ENCODE data around the gene SNX8.
"Not testable (repeated sequence)": the region's sequence is repeated elsewhere in the genome, so short reads cannot be mapped to it uniquely, and the experiment has no call there.

The SNX8 gene

GRCh38 chr7:2290877-2291276 lies 23.4 kb downstream of the SNX8 start:
- DNase-seq (ENCODE audit: low spot score), result no peak

GRCh38 chr7:2289621-2290020 lies 24.6 kb downstream of the SNX8 start:
- no peak for DNase-seq (ENCODE audit: low spot score)

- DNase-seq (ENCODE audit: low spot score), result no peak
Measured at GRCh38 chr7:2289111-2289586, 25.1 kb downstream of the SNX8 start.

GRCh38 chr7:2288503-2288902 lies 25.7 kb downstream of the SNX8 start:
- DNase-seq (ENCODE audit: low spot score), result no peak

GRCh38 chr7:2287745-2288144 lies 26.5 kb downstream of the SNX8 start:
- DNase-seq (ENCODE audit: low spot score), result no peak

GRCh38 chr7:2283074-2283473 lies 31.2 kb downstream of the SNX8 start:
- DNase-seq (ENCODE audit: low spot score), result peak; percentile 2

GRCh38 chr7:2282185-2282751 lies 32.0 kb downstream of the SNX8 start:
- peak; percentile 34 for DNase-seq (ENCODE audit: low spot score)

GRCh38 chr7:2281541-2281940 lies 32.7 kb downstream of the SNX8 start:
- peak; percentile 73 for DNase-seq (ENCODE audit: low spot score)

- DNase-seq (ENCODE audit: low spot score), result peak; percentile 6
Measured at GRCh38 chr7:2280424-2280823, 33.8 kb downstream of the SNX8 start.

GRCh38 chr7:2279896-2280295 lies 34.3 kb downstream of the SNX8 start:
- no peak for DNase-seq (ENCODE audit: low spot score)

GRCh38 chr7:2278026-2278425 lies 36.2 kb downstream of the SNX8 start:
- peak; percentile 2 for DNase-seq (ENCODE audit: low spot score)

GRCh38 chr7:2276107-2276506 lies 38.1 kb downstream of the SNX8 start:
- peak; percentile 2 for DNase-seq (ENCODE audit: low spot score)

- no peak for DNase-seq (ENCODE audit: low spot score)
Measured at GRCh38 chr7:2275101-2275500, 39.1 kb downstream of the SNX8 start.

GRCh38 chr7:2274666-2275065 lies 39.6 kb downstream of the SNX8 start:
- no peak for DNase-seq (ENCODE audit: low spot score)

- no peak for DNase-seq (ENCODE audit: low spot score)
Measured at GRCh38 chr7:2273866-2274265, 40.4 kb downstream of the SNX8 start.

- no peak for DNase-seq (ENCODE audit: low spot score)
Measured at GRCh38 chr7:2272031-2272430, 42.2 kb downstream of the SNX8 start.

- no peak for DNase-seq (ENCODE audit: low spot score)
Measured at GRCh38 chr7:2271273-2272026, 42.8 kb downstream of the SNX8 start.

GRCh38 chr7:2270495-2270894 lies 43.7 kb downstream of the SNX8 start:
- no peak for DNase-seq (ENCODE audit: low spot score)

GRCh38 chr7:2269991-2270460 lies 44.2 kb downstream of the SNX8 start:
- DNase-seq (ENCODE audit: low spot score), result no peak

- not testable (repeated sequence) for DNase-seq (ENCODE audit: low spot score)
Measured at GRCh38 chr7:2269089-2269990, 44.9 kb downstream of the SNX8 start.

- DNase-seq (ENCODE audit: low spot score), result peak; percentile 67
Measured at GRCh38 chr7:2266911-2267310, 47.3 kb downstream of the SNX8 start.

- no peak for DNase-seq (ENCODE audit: low spot score)
Measured at GRCh38 chr7:2264158-2264557, 50.1 kb downstream of the SNX8 start.

GRCh38 chr7:2263176-2263575 lies 51.1 kb downstream of the SNX8 start:
- no peak for DNase-seq (ENCODE audit: low spot score)
